NB4 (cell line): ENCODE data around the gene PTP4A1.

Source experiments
- DNase-seq: peaks from one replicate; pipeline ENCODE4 v3.0.0; 2010; ENCODE audit warnings: low read depth
- H3K4me3 ChIP-seq: one replicate; pipeline ENCODE4 v1.5.1; 2011; ENCODE audit warnings: mild to moderate bottlenecking, low read depth, low read length, moderate library complexity
- MAX ChIP-seq: IDR thresholded peaks from 2 replicates; pipeline ENCODE4 v1.6.1; 2011; ENCODE audit warnings: low read depth, low read length
- MYC ChIP-seq: IDR thresholded peaks from 2 replicates; pipeline ENCODE4 v1.6.1; 2011; ENCODE audit warnings: low read depth, low read length
- POLR2A ChIP-seq: IDR thresholded peaks from 2 replicates; pipeline ENCODE4 v1.6.1; 2011; ENCODE audit warnings: mild to moderate bottlenecking; ENCODE audit not compliant: insufficient read length; ENCODE audit errors: extremely low read depth
- TF ChIP-seq, protein P1 (sequence below): IDR thresholded peaks from one replicate; pipeline ENCODE4 v1.5.1; 2012; ENCODE audit warnings: low read depth, low read length

PTP4A1 gene

DNA sequence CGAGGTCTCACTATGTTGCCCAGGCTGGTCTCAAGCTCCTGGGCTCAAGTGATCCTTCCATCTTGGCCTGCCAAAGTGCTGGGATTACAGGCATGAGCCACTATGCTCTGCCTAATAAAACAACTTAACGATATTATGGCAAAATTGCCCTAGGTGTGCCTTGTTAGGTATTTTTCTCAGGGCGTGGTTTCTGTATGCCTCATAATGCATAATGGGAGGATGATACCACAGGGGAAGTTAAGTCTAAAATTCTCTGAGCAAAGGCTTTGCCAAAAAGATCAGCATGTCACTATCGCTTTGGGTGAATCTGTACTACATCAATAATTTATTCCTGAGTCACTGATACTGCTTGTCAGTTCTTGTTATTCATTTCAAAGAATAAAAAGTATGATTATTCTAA, 15.9 kb upstream of the PTP4A1 start:
- no peak for DNase-seq
- no peak overlapping the region for H3K4me3 ChIP-seq
- no peak for TF ChIP-seq POLR2A
- TF ChIP-seq, protein P1, sequence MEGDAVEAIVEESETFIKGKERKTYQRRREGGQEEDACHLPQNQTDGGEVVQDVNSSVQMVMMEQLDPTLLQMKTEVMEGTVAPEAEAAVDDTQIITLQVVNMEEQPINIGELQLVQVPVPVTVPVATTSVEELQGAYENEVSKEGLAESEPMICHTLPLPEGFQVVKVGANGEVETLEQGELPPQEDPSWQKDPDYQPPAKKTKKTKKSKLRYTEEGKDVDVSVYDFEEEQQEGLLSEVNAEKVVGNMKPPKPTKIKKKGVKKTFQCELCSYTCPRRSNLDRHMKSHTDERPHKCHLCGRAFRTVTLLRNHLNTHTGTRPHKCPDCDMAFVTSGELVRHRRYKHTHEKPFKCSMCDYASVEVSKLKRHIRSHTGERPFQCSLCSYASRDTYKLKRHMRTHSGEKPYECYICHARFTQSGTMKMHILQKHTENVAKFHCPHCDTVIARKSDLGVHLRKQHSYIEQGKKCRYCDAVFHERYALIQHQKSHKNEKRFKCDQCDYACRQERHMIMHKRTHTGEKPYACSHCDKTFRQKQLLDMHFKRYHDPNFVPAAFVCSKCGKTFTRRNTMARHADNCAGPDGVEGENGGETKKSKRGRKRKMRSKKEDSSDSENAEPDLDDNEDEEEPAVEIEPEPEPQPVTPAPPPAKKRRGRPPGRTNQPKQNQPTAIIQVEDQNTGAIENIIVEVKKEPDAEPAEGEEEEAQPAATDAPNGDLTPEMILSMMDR, result no peak
- TF ChIP-seq MYC, result no peak
- TF ChIP-seq MAX, result no peak

DNA sequence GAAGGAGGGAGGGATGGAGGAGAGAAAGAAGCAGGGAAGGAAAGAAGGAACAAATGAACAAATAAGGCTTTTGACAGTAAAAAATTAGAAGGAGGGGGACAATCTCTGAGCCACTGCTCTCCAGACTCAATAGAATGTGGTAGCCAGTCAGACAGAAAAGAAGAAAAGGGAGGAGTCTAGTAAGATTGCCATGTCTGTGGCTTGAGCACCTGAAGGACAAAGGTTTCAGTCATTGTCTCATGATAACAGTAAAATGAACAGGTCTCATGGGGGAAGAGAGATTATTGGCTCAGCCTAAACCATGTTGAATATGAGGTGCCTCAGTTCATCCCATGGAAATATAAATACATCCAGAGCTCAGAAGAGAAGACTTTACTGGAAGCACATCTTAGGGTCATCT, 14.0 kb upstream of the PTP4A1 start:
- no peak for DNase-seq
- H3K4me3 ChIP-seq, result no peak overlapping the region
- TF ChIP-seq, protein P1, result no peak
- TF ChIP-seq MYC (no peak), POLR2A (no peak), MAX (no peak)

DNA sequence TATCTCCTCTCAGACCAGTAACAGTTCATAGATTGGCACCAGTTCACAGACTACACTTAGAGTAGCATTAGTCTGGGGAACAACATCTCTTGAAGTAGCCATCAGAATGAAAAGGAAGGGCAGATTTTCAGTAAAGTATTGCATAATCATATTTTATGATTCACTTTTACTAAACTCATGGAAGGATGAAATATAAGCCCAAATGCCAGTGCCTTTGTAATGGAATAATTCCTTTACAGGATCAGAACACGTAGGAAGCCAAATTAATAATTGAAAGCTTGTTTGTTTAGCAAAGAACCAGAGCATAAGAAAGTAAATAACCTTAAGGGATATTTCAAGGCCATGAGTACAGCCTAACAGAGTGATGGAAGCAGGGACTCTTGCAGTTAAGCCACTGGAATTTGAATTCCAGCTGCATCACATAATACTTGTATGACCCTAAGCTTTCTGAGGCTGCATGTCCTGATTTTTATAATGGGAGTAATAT, 11.4 kb upstream of the PTP4A1 start:
- no peak for DNase-seq
- TF ChIP-seq, protein P1, result no peak
- TF ChIP-seq POLR2A (no peak), MYC (no peak), MAX (no peak)
- no peak overlapping the region for H3K4me3 ChIP-seq

GRCh38 chr6:63561288-63561687, 11.0 kb upstream of the PTP4A1 start:
- no peak overlapping the region for H3K4me3 ChIP-seq
- DNase-seq, result no peak
- no peak for TF ChIP-seq POLR2A
- TF ChIP-seq MAX, result no peak
- TF ChIP-seq, protein P1, result no peak
- TF ChIP-seq MYC, result no peak

DNA sequence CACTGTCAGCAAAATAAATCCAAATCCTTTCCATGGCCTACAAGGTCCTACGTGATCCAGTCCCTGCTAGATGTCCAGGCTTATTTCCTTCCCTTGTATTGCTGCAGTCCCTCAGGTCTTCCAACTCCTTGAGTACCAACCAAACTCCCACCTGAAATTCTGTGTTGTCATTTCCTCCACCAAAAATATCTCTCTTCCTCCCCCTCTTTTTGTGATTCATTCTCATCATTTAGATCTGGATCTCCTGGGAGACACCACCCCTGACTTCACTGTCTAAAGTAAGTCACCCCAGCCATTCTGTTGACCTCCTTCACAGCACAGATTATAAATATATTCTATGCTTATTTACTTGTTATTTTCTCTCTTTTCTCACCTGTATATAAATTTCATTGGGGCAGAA, 9.0 kb upstream of the PTP4A1 start:
- no peak overlapping the region for H3K4me3 ChIP-seq
- TF ChIP-seq POLR2A, result no peak
- TF ChIP-seq MAX, result no peak
- TF ChIP-seq, protein P1, result no peak
- no peak for TF ChIP-seq MYC
- no peak for DNase-seq
